Panc1 (cell line): Measurements from ENCODE around the gene CSH2.

Experiments used
- POLR2AphosphoS5 ChIP-seq: IDR thresholded peaks from 2 replicates; pipeline ENCODE4 v1.6.1; 2012; ENCODE audit warnings: mild to moderate bottlenecking, low read depth, low read length, moderate library complexity
- SIN3A ChIP-seq: IDR thresholded peaks from 2 replicates; pipeline ENCODE4 v1.6.1; 2012; ENCODE audit warnings: low read depth, mild to moderate bottlenecking, low read length, moderate library complexity, borderline replicate concordance; ENCODE audit not compliant: insufficient read depth
- TCF7L2 ChIP-seq: IDR thresholded peaks from 2 replicates; pipeline ENCODE4 v1.6.1; 2011; ENCODE audit warnings: mild to moderate bottlenecking, low read depth, low read length, inconsistent platforms
- TF ChIP-seq, protein P1 (sequence below), 2 experiments: IDR thresholded peaks; 2 replicates each; pipeline ENCODE4 v1.6.1; 2011 to 2012; ENCODE audit warnings: low read depth in 2 of 2, control low read depth in 1 of 2, low read length in 1 of 2, mild to moderate bottlenecking in 1 of 2, moderate library complexity in 1 of 2; ENCODE audit not compliant: insufficient read depth in 1 of 2
- TF ChIP-seq, protein P2 (sequence below): fragments of 450-650 bp; IDR thresholded peaks from 2 replicates; pipeline ENCODE4 v1.5.1; 2017; ENCODE audit warnings: mild to moderate bottlenecking

DNA sequence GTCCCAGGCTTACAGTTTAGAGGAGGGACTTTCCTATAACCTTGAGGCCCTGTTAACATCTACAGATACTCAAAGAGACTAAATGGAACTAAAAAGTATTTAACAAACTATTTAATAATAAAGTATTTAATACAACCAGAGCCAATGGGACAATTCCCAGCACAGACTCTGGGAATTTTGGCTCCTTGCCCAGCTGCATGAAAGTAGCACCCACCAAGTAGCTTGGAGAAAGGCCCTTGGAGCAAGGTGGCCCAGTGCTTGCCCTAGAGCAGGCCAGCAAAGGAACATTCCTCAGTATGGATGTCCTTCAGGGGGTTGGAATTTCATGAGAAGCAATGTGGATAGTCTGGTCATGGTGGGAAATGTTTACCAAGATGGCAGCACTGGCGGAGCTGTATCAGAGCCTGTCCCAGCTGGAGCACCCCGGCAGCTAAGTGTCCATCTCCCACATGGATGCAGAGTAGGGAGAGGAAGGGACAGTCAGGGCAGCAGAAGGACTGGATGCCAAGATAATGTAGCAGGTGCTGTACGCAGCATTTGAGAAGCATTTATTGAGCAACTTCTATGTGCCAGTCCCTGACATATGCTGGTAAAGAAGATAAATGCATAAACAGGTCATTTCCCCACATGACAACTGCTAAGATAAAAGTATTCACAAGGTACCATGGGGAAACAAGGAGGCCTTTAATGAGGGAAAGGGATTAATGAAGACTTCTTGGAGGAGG lies 25.8 kb downstream of the CSH2 start:
- TF ChIP-seq, protein P1, sequence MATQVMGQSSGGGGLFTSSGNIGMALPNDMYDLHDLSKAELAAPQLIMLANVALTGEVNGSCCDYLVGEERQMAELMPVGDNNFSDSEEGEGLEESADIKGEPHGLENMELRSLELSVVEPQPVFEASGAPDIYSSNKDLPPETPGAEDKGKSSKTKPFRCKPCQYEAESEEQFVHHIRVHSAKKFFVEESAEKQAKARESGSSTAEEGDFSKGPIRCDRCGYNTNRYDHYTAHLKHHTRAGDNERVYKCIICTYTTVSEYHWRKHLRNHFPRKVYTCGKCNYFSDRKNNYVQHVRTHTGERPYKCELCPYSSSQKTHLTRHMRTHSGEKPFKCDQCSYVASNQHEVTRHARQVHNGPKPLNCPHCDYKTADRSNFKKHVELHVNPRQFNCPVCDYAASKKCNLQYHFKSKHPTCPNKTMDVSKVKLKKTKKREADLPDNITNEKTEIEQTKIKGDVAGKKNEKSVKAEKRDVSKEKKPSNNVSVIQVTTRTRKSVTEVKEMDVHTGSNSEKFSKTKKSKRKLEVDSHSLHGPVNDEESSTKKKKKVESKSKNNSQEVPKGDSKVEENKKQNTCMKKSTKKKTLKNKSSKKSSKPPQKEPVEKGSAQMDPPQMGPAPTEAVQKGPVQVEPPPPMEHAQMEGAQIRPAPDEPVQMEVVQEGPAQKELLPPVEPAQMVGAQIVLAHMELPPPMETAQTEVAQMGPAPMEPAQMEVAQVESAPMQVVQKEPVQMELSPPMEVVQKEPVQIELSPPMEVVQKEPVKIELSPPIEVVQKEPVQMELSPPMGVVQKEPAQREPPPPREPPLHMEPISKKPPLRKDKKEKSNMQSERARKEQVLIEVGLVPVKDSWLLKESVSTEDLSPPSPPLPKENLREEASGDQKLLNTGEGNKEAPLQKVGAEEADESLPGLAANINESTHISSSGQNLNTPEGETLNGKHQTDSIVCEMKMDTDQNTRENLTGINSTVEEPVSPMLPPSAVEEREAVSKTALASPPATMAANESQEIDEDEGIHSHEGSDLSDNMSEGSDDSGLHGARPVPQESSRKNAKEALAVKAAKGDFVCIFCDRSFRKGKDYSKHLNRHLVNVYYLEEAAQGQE (IDR thresholded peaks at IDR 0.05; ENCODE audit: insufficient read depth in 1 of 2, low read depth in 2 of 2, low read length in 1 of 2): no peak
- TF ChIP-seq, protein P2, sequence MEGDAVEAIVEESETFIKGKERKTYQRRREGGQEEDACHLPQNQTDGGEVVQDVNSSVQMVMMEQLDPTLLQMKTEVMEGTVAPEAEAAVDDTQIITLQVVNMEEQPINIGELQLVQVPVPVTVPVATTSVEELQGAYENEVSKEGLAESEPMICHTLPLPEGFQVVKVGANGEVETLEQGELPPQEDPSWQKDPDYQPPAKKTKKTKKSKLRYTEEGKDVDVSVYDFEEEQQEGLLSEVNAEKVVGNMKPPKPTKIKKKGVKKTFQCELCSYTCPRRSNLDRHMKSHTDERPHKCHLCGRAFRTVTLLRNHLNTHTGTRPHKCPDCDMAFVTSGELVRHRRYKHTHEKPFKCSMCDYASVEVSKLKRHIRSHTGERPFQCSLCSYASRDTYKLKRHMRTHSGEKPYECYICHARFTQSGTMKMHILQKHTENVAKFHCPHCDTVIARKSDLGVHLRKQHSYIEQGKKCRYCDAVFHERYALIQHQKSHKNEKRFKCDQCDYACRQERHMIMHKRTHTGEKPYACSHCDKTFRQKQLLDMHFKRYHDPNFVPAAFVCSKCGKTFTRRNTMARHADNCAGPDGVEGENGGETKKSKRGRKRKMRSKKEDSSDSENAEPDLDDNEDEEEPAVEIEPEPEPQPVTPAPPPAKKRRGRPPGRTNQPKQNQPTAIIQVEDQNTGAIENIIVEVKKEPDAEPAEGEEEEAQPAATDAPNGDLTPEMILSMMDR: no peak
- TF ChIP-seq POLR2AphosphoS5: no peak
- TF ChIP-seq TCF7L2: no peak
- no peak for TF ChIP-seq SIN3A
